ENCODE results near the gene ZNF425.
A peak's percentile ranks its signal among the peaks of the same experiment; 100 is the strongest.
"Not testable (repeated sequence)": the region's sequence is repeated elsewhere in the genome, so short reads cannot be mapped to it uniquely, and the experiment has no call there.

ZNF425 gene

GRCh38 chr7:149133028-149133710 is 7.0 kb upstream of the ZNF425 start:
- DNase-seq = no peak

GRCh38 chr7:149130572-149131198 is 4.6 kb upstream of the ZNF425 start:
- DNase-seq = no peak

DNA sequence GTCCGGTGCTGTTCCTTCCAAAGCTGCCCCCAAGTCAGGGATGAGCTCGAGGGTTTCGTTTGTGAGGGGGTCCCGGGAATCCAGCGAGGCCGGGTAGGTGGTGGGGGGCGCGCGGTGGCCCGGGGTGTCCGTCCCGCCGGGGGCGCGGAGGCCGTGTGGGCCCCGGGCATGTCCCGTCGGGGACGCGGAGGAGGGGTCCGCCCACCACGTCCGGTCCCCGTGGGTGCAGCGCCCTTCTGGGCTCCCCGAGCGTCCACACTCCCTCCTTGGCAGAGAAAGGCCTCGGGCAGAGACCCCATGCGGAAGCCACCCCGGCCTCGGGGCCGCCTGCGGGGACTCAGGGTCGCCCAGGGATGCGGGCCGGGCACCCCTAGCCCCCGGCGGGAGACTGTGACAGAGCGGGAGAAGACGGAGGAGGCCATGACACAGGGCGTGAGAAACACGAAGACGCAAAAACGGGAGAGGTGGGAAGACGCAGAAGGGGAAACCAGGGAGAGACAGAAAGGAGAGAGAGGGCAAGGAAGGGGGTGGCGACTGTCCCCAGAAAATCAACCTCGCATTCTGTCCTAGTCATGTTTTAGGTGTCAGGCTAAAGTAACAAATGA is 640 bp upstream of the ZNF425 start:
- DNase-seq = peak; percentile 59

DNA sequence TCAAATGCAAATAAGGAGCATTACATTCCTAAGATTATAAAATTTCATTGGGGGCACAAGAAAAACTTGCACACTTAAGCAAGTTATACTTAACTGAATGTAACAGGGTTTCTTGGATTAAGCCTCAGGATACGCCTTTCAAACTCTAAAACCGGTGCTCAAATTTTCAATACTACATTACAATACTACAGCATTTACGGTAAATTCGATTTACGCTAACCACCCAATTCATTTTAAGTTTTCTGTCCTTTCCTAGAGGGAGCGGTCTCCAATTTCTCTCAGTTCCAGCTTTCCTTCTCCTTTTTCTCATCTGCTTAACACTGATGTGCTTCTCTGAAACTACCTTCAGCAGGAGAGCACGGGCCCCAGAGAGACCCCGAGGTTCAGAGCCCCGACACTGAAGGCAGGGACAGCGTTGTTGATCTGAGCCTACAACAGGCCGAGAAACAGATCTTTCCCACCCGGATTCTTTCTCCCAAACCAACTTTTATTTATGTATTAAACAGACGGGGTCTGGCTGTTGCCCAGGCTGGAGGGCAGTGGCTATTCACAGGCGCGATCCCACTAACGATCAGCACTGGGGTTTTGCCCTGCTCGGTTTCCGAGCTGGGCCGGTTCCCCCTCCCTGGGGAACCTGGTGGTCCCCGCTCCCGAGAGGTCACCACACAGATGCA is 798 bp downstream of the ZNF425 start:
- DNase-seq = no peak

DNA sequence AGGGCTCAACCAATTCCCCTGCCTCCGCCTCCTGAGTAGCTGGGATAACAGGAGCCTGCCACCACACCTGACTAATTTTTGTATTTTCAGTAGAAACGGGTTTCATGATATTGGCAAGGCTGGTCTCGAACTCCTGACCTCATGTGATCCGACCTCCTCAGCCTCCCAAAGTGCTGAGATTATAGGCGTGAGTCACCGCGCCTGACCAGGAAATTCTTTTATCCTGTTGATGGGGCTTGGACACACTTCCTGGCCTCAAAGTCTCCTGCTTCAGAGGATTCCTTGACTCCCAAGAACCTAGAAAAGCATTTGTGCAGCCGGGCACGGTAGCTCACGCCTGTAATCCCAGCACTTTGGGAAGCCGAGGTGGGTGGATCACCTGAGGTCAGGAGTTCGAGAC is 16.2 kb downstream of the ZNF425 start:
- no peak for DNase-seq

DNA sequence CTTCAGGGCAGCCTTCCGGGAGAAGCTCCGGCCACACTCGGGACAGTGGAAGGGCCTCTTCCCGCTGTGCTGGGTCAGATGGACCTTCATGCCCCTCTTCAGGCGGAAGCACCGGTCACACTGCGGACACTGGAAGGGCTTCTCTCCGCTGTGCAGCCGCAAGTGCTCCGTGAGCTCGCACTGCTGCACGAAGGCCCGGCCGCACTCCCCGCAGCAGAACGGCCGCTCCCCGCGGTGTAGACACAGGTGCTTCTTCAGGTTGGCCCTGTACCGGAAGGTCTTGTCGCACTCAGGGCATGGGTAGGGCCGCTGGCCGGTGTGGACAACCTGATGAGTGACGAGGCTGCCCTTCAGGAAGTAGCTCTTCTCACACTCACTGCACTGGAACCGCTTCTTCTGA is 21.4 kb downstream of the ZNF425 start:
- DNase-seq = no peak

- no peak for DNase-seq
Observed at GRCh38 chr7:149104214-149104613, 21.9 kb downstream of the ZNF425 start.

GRCh38 chr7:149103424-149103823 is 22.7 kb downstream of the ZNF425 start:
- no peak for DNase-seq

- DNase-seq = no peak
Observed at GRCh38 chr7:149102666-149103065, 23.5 kb downstream of the ZNF425 start.

- DNase-seq = no peak
Observed at GRCh38 chr7:149100821-149101220, 25.3 kb downstream of the ZNF425 start.

DNA sequence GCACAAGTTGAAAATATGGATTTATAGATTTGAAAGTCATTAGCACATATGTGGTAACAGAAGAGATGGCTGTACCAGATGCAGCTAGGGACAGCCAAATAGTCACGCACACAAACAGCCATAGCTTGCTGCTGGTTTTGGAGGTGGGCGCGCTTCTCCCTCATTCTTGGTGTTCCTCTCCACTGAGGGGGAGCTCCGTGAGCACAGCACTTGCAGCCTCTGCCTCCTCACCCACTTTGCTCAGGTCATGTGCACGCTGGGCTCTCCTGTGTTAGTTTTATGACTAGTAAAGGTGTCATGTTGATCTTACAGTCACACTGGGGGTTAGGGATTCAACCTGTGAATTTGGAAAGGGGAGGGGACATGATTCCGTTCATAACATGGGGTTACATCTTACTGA is 27.1 kb downstream of the ZNF425 start:
- DNase-seq = no peak

DNA sequence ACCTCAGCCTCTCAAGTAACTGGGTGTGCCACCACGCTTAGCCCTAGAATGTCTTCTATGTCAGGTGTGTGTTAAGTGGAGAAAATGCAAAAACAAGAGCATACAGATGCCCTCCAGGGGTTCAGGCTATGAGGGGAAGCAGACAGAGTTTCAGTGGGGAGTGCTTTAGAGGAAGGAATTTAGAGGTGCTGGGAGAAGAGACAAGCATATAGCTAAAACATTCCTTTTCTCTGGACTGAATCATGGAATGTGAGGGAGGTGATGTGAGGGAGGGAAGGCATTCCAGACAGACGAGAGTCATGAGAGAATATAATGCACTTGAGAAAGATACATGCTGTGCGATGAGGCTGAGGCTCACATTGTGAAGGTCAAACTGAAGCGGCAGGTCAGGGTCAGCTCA is 29.0 kb downstream of the ZNF425 start:
- no peak for DNase-seq

DNA sequence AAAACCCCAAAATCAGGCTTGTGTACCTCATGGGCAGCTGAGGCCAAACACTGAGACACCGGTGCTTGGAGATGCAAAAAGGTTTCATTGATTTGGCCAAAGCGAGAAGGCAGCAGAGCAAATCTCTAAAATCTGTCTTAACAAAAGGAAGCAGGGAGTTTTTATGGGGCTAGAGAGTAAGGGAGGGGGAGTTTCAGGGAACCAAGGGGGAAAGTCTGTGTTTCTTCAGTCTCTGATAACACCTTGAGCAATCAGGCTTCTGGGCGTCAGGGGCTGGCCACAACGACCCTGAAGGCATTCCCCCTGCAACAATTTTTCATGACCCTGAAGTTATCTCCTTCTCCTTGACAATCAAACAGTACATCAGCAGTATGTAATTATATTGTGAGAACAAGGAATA is 32.9 kb downstream of the ZNF425 start:
- DNase-seq = no peak

- DNase-seq = not testable (repeated sequence)
Observed at GRCh38 chr7:149092244-149092643, 33.9 kb downstream of the ZNF425 start.

DNA sequence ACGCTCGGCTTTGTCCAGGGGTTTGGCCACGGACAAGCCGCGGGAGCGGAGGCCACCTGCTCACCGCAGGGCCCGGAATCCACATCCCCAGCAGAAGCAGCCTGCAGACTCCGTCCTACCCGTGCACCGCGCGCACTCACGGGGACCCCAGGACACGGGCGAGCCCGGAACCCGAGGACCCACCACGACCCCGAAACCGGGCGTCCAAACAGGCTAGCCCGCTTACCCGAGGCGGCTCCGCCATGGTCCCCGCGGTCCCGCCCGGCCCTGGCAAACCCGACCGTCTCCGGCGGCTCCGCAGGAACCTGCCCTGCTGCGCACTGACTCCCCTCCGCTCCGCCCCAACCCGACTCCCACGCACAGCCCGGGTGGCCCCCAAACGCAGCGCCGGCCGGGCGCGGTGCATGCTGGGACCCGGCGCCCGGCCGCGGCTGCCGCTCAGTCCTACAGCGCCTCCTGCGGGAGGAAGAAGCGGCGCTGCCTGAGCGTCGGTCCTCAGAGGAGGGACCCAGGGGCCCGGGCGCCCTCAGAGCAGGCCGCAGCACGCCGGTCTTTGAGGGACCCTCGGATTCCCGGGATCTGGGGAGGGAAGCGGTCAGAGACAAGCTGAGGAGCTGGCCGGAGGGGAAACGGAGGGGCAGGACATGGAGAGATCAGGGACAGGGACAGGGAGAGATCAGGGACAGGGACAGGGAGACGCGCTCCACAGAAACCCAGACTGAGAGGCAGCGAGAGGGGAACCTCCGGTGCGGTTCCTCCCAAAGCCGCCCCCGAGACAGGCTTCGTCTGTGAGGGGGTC is 35.5 kb downstream of the ZNF425 start, which contains the start of gene ZNF786:
TSS of gene ZNF786 (minus strand) at position 322 of the 799 bp plus-strand sequence. CDS start at position 244, 78 bp downstream.
- DNase-seq = peak; percentile 96

DNA sequence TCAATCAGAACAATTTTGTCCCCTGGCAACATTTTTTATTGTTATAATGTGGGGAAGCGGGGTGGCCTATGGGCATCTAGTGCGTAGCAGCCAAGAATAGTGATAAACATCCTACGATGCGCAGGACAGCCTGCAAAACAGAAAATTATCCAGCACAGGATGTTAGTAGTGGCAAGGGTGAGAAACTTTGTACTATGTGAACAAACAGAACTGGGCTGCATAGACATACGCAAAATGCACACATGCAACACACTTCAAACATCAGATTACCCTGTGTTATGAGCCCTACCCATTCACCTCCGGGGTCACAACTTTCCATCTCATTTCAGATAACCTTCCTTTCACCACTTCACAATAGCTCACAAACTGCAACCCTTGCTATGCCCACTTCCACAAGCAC is 38.7 kb downstream of the ZNF425 start:
- no peak for DNase-seq

- DNase-seq = no peak
Observed at GRCh38 chr7:149085866-149086265, 40.3 kb downstream of the ZNF425 start.

GRCh38 chr7:149084407-149084806 is 41.7 kb downstream of the ZNF425 start:
- DNase-seq = no peak

GRCh38 chr7:149081914-149082313 is 44.2 kb downstream of the ZNF425 start:
- DNase-seq = no peak

GRCh38 chr7:149077594-149077993 is 48.5 kb downstream of the ZNF425 start:
- no peak for DNase-seq

DNA sequence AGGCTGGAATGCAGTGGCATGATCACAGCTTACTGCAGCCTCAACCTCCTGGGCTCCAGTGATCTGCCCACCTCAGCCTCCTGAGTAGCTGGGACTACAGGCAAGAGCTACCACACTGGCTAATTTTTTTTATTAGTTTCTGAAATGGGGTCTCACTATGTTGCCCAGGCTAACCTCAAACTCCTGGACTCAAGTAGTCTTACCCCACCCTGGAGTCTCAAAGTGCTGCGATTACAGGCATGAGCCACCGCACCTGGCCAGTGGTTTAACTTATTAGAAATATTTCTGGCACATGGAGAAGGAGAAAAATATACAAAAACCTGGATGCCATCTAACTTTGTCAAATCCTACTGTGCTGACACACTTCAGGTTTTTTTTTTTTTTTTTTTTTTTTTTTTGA is 50.8 kb downstream of the ZNF425 start:
- DNase-seq = no peak

GRCh38 chr7:149074116-149074885 is 51.8 kb downstream of the ZNF425 start:
- DNase-seq = no peak

Measured in stimulated activated CD4-positive, alpha-beta T cell treated with anti-CD3 and anti-CD28 coated beads, Interleukin-4, amount 100 ng/mL, for 24 hours (primary cell).